Left hindlimb (tissue), 1 donor: Measurements from ENCODE around the gene PAPPA.
A peak's percentile ranks its signal among the peaks of the same experiment; 100 is the strongest.

ENCODE experiments used
- DNase-seq: peaks from one replicate; pipeline ENCODE4 v3.0.0-alpha.2; 2018

The PAPPA gene

GRCh38 chr9:116323012-116323411, 169.4 kb downstream of the PAPPA start:
- DNase-seq: peak; percentile 38

GRCh38 chr9:116323571-116323970, 170.0 kb downstream of the PAPPA start:
- no peak for DNase-seq

- DNase-seq: no peak
Measured at GRCh38 chr9:116325924-116326323, 172.3 kb downstream of the PAPPA start.

- no peak for DNase-seq
Measured at GRCh38 chr9:116327701-116328405, 174.3 kb downstream of the PAPPA start.

- DNase-seq: no peak
Measured at GRCh38 chr9:116329470-116329869, 175.9 kb downstream of the PAPPA start.

- no peak for DNase-seq
Measured at GRCh38 chr9:116331241-116331640, 177.7 kb downstream of the PAPPA start.

GRCh38 chr9:116332090-116332489, 178.5 kb downstream of the PAPPA start:
- DNase-seq: no peak

- DNase-seq: no peak
Measured at GRCh38 chr9:116333254-116333653, 179.7 kb downstream of the PAPPA start.

GRCh38 chr9:116334546-116335150, 181.1 kb downstream of the PAPPA start:
- no peak for DNase-seq

GRCh38 chr9:116335392-116335791, 181.8 kb downstream of the PAPPA start:
- DNase-seq: no peak

- DNase-seq: no peak
Measured at GRCh38 chr9:116336133-116336862, 182.7 kb downstream of the PAPPA start.

GRCh38 chr9:116337015-116337414, 183.4 kb downstream of the PAPPA start:
- no peak for DNase-seq

- DNase-seq: no peak
Measured at GRCh38 chr9:116340270-116340669, 186.7 kb downstream of the PAPPA start.

GRCh38 chr9:116342061-116342460, 188.5 kb downstream of the PAPPA start:
- no peak for DNase-seq

GRCh38 chr9:116342941-116343340, 189.3 kb downstream of the PAPPA start:
- DNase-seq: no peak

GRCh38 chr9:116344416-116344815, 190.8 kb downstream of the PAPPA start:
- DNase-seq: no peak

GRCh38 chr9:116345393-116345792, 191.8 kb downstream of the PAPPA start:
- DNase-seq: no peak

GRCh38 chr9:116345817-116346216, 192.2 kb downstream of the PAPPA start:
- DNase-seq: no peak

- DNase-seq: no peak
Measured at GRCh38 chr9:116349684-116350083, 196.1 kb downstream of the PAPPA start.

GRCh38 chr9:116350213-116350612, 196.6 kb downstream of the PAPPA start:
- no peak for DNase-seq

- DNase-seq: no peak
Measured at GRCh38 chr9:116352958-116353357, 199.4 kb downstream of the PAPPA start.

- peak; percentile 68 for DNase-seq
Measured at GRCh38 chr9:116355153-116355921, 201.7 kb downstream of the PAPPA start.

GRCh38 chr9:116358251-116358650, 204.7 kb downstream of the PAPPA start:
- DNase-seq: no peak
